Astrocyte (in vitro differentiated cells and primary cell): Measurements from ENCODE around the gene CEP57.

Source experiments
- CTCF ChIP-seq: IDR thresholded peaks from 2 replicates; pipeline ENCODE4 v1.5.1; 2011; ENCODE audit warnings: low read depth, mild to moderate bottlenecking, inconsistent platforms, low read length, moderate library complexity; ENCODE audit not compliant: insufficient read depth
- EZH2 ChIP-seq: IDR thresholded peaks from 2 replicates; pipeline ENCODE4 v1.6.1; 2012; ENCODE audit warnings: mild to moderate bottlenecking, low read length, inconsistent platforms; ENCODE audit not compliant: insufficient read depth

- TF ChIP-seq CTCF (no peak), EZH2 (no peak)
Measured at GRCh38 chr11:95768521-95768920, 21.8 kb upstream of the CEP57 start.
